ENCODE results near the gene IRF5.

The IRF5 gene

GRCh38 chr7:128937647-128938543 lies at the start of gene IRF5:
TSS of gene IRF5 (plus strand) at chr7:128937927. CDS start at chr7:128942082, 4,155 bp downstream.
- no peak for TF ChIP-seq CTCF (conservative IDR thresholded peaks at IDR 0.05; ENCODE audit: control insufficient read depth, insufficient read depth, low read depth, low read length)
- H3K4me3 ChIP-seq (ENCODE audit: control insufficient read depth, low read depth, low read length) = peak within 1 kb of the TSS; percentile 17
- DNase-seq (ENCODE audit: low read depth) = no peak

- DNase-seq (ENCODE audit: low read depth) = no peak
- TF ChIP-seq CTCF (conservative IDR thresholded peaks at IDR 0.05; ENCODE audit: control insufficient read depth, insufficient read depth, low read depth, low read length) = no peak
Measured at GRCh38 chr7:128888039-128888755, 49.5 kb upstream of the IRF5 start.

GRCh38 chr7:128888756-128889095 lies 49.0 kb upstream of the IRF5 start:
- H3K4me3 ChIP-seq (ENCODE audit: control insufficient read depth, low read depth, low read length) = no peak overlapping the region
- TF ChIP-seq CTCF (conservative IDR thresholded peaks at IDR 0.05; ENCODE audit: control insufficient read depth, insufficient read depth, low read depth, low read length) = no peak
- DNase-seq (ENCODE audit: low read depth) = no peak

More at GRCh38 chr7:128888039-128888755, 49.5 kb upstream of the IRF5 start:
- H3K4me3 ChIP-seq (ENCODE audit: control insufficient read depth, low read depth, low read length) = no peak overlapping the region

- no peak overlapping the region for H3K4me3 ChIP-seq (ENCODE audit: control insufficient read depth, low read depth, low read length)
- TF ChIP-seq CTCF (conservative IDR thresholded peaks at IDR 0.05; ENCODE audit: control insufficient read depth, insufficient read depth, low read depth, low read length) = no peak
- no peak for DNase-seq (ENCODE audit: low read depth)
Measured at GRCh38 chr7:128889121-128889520, 48.6 kb upstream of the IRF5 start.

- no peak for TF ChIP-seq CTCF (conservative IDR thresholded peaks at IDR 0.05; ENCODE audit: control insufficient read depth, insufficient read depth, low read depth, low read length)
- H3K4me3 ChIP-seq (ENCODE audit: control insufficient read depth, low read depth, low read length) = no peak overlapping the region
- no peak for DNase-seq (ENCODE audit: low read depth)
Measured at GRCh38 chr7:128890306-128891109, 47.2 kb upstream of the IRF5 start.

All from fibroblast of mammary gland (primary cell).